Calu3 (cell line): Measurements from ENCODE around the gene PDZD2. TPM values are rescaled to one million over a fixed set of nuclear protein-coding genes. Genes with fewer than 3 reads are reported as not detected.

Source experiments
- BruUV-seq: library from RNA; stranded (reverse); fragments of 400-500 nt; replicated peaks from 2 replicates; lab custom pipeline; 2021; lab: Mats Ljungman, UMichigan
- CTCF ChIA-PET: fragments of 300-600 bp; sonication (Branson Sonifier 250); formaldehyde crosslinking; loops from one replicate; lab custom pipeline; 2022; ENCODE audit warnings: antibody characterized with exemption; lab: Charles Lee
- DNase-seq: peaks from one replicate; pipeline ENCODE4 v3.0.0; 2022
- H3K27ac Mint-ChIP-seq: one replicate; pipeline ENCODE4 v1.8.0; 2022; ENCODE audit warnings: mixed read lengths; ENCODE audit not compliant: unreplicated experiment
- H3K27me3 Mint-ChIP-seq: one replicate; pipeline ENCODE4 v1.8.0; 2022; ENCODE audit warnings: mixed read lengths; ENCODE audit not compliant: unreplicated experiment
- H3K36me3 Mint-ChIP-seq: one replicate; pipeline ENCODE4 v1.8.0; 2022; ENCODE audit warnings: mild to moderate bottlenecking, moderate library complexity, mixed read lengths; ENCODE audit not compliant: insufficient read depth, unreplicated experiment
- H3K4me1 Mint-ChIP-seq: one replicate; pipeline ENCODE4 v1.8.0; 2022; ENCODE audit warnings: mild to moderate bottlenecking, low read depth, mixed read lengths; ENCODE audit not compliant: unreplicated experiment
- H3K4me3 Mint-ChIP-seq: one replicate; pipeline ENCODE4 v1.8.0; 2022; ENCODE audit warnings: mild to moderate bottlenecking, low read depth, moderate library complexity, mixed read lengths; ENCODE audit not compliant: unreplicated experiment
- H3K9me3 Mint-ChIP-seq: one replicate; pipeline ENCODE4 v1.8.0; 2022; ENCODE audit warnings: low read depth, mixed read lengths; ENCODE audit not compliant: unreplicated experiment
- CTCF ChIP-seq: fragments of 200-600 bp; IDR thresholded peaks from one replicate; pipeline ENCODE4 v1.8.0; 2022; ENCODE audit warnings: antibody characterized with exemption; ENCODE audit not compliant: unreplicated experiment
- intact Hi-C: fragments of 100-400 bp; cut with micrococcal nuclease; formaldehyde crosslinking; loops from one replicate; pipeline ENCODE4 v1.10.0; 2022; ENCODE audit not compliant: unreplicated experiment
- total RNA-seq: library from RNA; stranded (reverse); gene quantifications from 2 replicates; pipeline ENCODE4 v1.2.3, GENCODE V29; 2022

PDZD2 gene
- total RNA-seq, 1 experiment from 2014 or later = 0.97 TPM

DNA sequence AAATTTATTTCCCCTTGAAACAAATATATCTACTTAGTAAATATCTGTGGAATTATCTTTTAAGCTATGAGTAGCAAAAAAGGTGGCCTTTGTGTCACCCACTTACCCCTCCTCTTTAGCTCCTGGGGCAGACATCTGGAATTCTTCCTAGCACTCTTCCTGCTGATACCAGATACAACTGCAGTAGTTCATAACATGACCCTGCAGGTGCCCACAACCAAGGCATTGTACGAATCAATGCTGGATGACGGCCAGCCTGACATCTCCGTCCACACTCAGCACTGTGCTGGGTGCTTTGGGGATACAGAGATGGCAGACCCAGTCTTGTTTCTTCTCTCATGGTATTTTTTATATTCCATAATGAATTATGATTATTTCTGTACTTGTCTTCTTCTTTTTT is 382.8 kb downstream of the PDZD2 start:
- Mint-ChIP-seq H3K27ac (no peak overlapping the region), H3K36me3 (no peaks in the 10 kb centered on the region), H3K4me1 (no peaks in the 10 kb centered on the region), H3K27me3 (peaks cover 52% of the 10 kb centered on the region), H3K9me3 (no peaks in the 10 kb centered on the region), H3K4me3 (no peak overlapping the region)
- no TSS peak for BruUV-seq
- CTCF ChIA-PET = interaction anchor here (0.6 to 0.7 kb wide), 2 partner anchors 22 to 450 kb away, joined by 4 to 5 read pairs; no protein-coding TSS in a partner anchor
- TF ChIP-seq CTCF = no peak
- no peak for DNase-seq
- intact Hi-C loops = no loop called here

DNA sequence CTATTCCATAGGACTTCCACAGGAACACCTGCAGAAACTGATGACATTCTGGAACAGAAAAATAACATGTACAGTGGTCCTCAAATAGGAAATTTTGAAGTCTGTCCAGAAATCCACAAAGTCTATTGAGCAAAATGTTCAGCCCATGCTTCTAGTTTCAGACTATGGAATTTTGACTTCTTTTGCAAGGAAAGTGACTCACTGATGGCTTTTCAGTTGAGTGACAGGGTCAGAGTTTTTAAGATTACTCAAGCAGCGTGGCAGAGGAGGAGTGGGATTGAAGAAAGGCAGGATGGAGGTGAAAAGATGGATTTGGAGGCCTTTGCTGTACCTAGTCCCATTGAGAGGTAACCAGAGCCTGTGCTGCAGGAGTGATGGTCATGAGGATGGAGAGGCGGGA is 383.7 kb downstream of the PDZD2 start:
- Mint-ChIP-seq H3K4me3 (no peak overlapping the region), H3K9me3 (no peaks in the 10 kb centered on the region), H3K4me1 (no peaks in the 10 kb centered on the region), H3K36me3 (no peaks in the 10 kb centered on the region), H3K27me3 (peaks cover 61% of the 10 kb centered on the region), H3K27ac (no peak overlapping the region)
- no peak for DNase-seq
- no TSS peak for BruUV-seq
- no peak for TF ChIP-seq CTCF
- CTCF ChIA-PET = no interaction called here
- intact Hi-C loops = no loop called here

DNA sequence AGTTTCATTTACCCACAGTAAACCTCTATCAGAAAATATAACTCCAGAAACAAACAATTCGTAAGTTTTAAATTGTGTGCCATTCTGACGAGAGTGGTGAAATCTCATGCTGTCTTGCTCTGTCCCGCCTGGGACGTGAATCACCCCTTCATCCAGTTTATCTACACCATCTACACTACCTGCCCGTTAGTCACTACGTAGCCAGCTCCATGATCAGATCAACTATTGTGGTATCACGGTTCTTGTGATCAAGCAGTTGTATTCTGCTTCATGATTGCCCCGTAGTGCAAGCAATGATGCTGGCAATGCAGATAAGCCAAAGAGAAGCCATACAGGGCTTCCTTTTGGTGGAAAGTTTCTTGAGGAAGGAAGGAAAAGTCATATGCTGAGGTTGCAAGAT is 384.9 kb downstream of the PDZD2 start:
- BruUV-seq = no TSS peak
- H3K27ac Mint-ChIP-seq = no peak overlapping the region
- no peak overlapping the region for H3K4me3 Mint-ChIP-seq
- no peak for DNase-seq
- intact Hi-C loops = no loop called here
- no peak for TF ChIP-seq CTCF
- no peaks in the 10 kb centered on the region for H3K9me3 Mint-ChIP-seq
- CTCF ChIA-PET = no interaction called here
- H3K27me3 Mint-ChIP-seq = peaks cover 63% of the 10 kb centered on the region
- H3K4me1 Mint-ChIP-seq = no peaks in the 10 kb centered on the region
- no peaks in the 10 kb centered on the region for H3K36me3 Mint-ChIP-seq

GRCh38 chr5:32024751-32025150 is 385.8 kb downstream of the PDZD2 start:
- DNase-seq = no peak
- no peaks in the 10 kb centered on the region for H3K4me1 Mint-ChIP-seq
- no peak overlapping the region for H3K27ac Mint-ChIP-seq
- no peaks in the 10 kb centered on the region for H3K9me3 Mint-ChIP-seq
- no peaks in the 10 kb centered on the region for H3K36me3 Mint-ChIP-seq
- H3K27me3 Mint-ChIP-seq = peaks cover 64% of the 10 kb centered on the region
- no peak for TF ChIP-seq CTCF
- CTCF ChIA-PET = no interaction called here
- no peak overlapping the region for H3K4me3 Mint-ChIP-seq
- no TSS peak for BruUV-seq
- intact Hi-C loops = no loop called here
